ENCODE data around the gene MYBBP1A.

MYBBP1A gene

DNA sequence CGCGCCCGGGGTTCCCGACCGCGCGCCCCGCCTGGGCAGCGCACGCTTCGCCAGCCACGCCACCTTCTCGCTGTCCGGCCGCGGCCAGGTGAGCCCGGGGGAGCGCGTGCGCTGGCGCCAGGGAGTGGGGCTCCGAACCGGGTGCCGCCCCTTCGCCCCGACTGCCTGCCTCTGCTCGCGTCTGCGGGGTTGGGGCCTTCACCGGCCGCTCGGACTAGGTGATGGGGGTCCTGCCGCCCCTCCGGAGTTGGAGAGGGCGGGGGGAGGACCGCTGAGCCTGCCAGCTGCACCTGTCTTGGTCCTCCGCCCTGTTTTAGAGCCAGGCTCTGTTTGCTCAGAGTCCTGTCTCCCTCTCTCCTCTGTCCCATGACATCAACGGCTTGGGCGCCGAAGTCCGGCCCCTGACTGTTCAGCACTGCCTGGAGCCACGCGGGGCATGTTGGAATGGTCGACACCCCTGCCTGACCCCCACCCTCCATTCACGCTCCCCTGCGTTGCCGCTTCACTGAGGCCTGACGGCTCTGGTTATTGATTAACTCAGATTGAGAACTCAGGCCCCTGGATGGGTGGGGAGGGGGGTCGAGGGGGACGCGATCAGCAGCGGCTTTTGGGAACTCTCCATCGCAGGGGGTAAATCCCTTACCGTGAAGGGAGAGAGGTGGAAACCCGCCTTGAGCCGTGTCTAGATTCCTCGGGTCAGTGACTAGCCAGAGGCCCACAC is 29.9 kb upstream of the MYBBP1A start:
- peaks cover 0 to 63% (median 33%) of the 10 kb centered on the region in 5 experiments for H3K27me3 ChIP-seq (replicated peaks in 2 of 5; ENCODE audit: control insufficient read depth in 4 of 5, insufficient read depth in 5 of 5, low read length in 4 of 5)
- H3K4me3 ChIP-seq (ENCODE audit: control insufficient read depth in 1 of 7, extremely low read depth in 1 of 7, insufficient read depth in 4 of 7, low read depth in 2 of 7, low read length in 6 of 7), result peak overlapping the region in 3 of 7 experiments; percentile 48 to 66 (median 59)
- POLR2A ChIA-PET, result no interaction called here
- no peaks in the 10 kb centered on the region for H3K9me3 ChIP-seq (ENCODE audit: control extremely low read depth in 1 of 5, control insufficient read depth in 4 of 5, insufficient read depth in 2 of 5, low read depth in 1 of 5, low read length in 4 of 5)
- WGBS (ENCODE audit: insufficient coverage), result 31% methylated on average over 52 of the region's 57 CpGs
- peaks cover 0 to 20% (median 15%) of the 10 kb centered on the region in 4 experiments for H3K4me1 ChIP-seq (ENCODE audit: control extremely low read depth in 1 of 4, control insufficient read depth in 4 of 4, insufficient read depth in 4 of 4, low read length in 3 of 4)
- CTCF ChIA-PET, result interaction anchor here (2.0 to 2.2 kb wide), 2 partner anchors 11 to 18 kb away, joined by 7 to 10 read pairs; no protein-coding TSS in a partner anchor
- no peaks in the 10 kb centered on the region for H3K36me3 ChIP-seq (ENCODE audit: control insufficient read depth in 4 of 4, insufficient read depth in 4 of 4, low read length in 3 of 4)
- DNase-seq, result no peak
- no peak overlapping the region for H3K27ac ChIP-seq (ENCODE audit: insufficient read depth in 1 of 2, low read depth in 1 of 2, low read length in 2 of 2, poor library complexity in 1 of 2, severe bottlenecking in 2 of 2)

DNA sequence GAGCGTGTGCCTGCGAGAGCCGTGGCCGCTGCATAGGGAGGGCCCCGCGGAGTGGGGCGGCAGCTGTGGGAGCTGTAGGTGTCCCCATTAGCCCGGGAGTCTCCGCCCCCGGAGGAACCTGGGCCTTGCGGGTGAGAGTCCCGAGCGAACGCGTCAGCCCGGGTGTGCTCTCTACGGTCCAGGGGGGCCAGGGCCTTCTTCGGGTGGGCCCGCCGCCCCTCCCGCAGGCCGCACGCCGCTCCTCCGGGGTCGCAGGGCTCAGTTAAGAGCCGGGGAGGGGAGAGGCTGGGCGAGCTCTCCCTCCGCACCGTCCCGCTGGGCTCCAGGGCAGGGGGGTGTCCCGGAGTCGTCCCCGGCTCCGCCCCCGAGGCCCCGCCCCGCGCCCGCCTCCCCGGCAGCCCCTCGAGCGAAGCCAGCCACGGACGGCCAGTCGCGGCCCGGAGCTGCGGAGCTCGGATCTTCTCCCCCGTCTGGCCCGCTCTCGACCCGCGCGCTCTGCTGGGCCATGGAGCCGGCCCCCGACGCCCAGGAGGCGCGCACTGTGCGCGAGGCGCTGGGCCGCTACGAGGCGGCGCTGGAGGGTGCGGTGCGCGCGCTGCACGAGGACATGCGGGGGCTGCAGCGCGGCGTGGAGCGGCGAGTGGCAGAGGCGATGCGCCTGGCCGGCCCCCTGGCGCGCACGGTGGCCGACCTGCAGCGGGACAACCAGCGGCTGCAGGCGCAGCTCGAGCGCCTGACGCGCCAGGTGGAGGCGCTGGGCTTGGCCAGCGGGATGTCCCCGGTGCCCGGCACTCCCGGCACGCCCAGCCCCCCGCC is 29.1 kb upstream of the MYBBP1A start, which contains the start of gene SMTNL2:
Gene SMTNL2, plus strand, starts transcription at position 429 of the 816 bp plus-strand sequence. Its CDS starts 77 bp downstream, at position 506.
- peak in 2 of 3 donors; percentile 44 to 62 for DNase-seq
- no peaks in the 10 kb centered on the region for H3K36me3 ChIP-seq (ENCODE audit: control insufficient read depth in 4 of 4, insufficient read depth in 4 of 4, low read length in 3 of 4)
- peaks cover 0 to 61% (median 33%) of the 10 kb centered on the region in 5 experiments for H3K27me3 ChIP-seq (replicated peaks in 2 of 5; ENCODE audit: control insufficient read depth in 4 of 5, insufficient read depth in 5 of 5, low read length in 4 of 5)
- peak within 1 kb of the TSS in 6 of 7 experiments; percentile 36 to 76 (median 58) for H3K4me3 ChIP-seq (ENCODE audit: control insufficient read depth in 1 of 7, extremely low read depth in 1 of 7, insufficient read depth in 4 of 7, low read depth in 2 of 7, low read length in 6 of 7)
- ChIA-PET POLR2A (interaction anchor here (0.6 kb wide), 1 partner anchor 272 kb away, joined by 4 read pairs; no protein-coding TSS in a partner anchor), CTCF (interaction anchor here (0.6 to 2.2 kb wide), 7 partner anchors 10 to 107 kb away, joined by 3 to 10 read pairs (median 3); no protein-coding TSS in a partner anchor)
- H3K9me3 ChIP-seq (ENCODE audit: control extremely low read depth in 1 of 5, control insufficient read depth in 4 of 5, insufficient read depth in 2 of 5, low read depth in 1 of 5, low read length in 4 of 5), result no peaks in the 10 kb centered on the region
- WGBS (ENCODE audit: insufficient coverage), result under 1% methylated on average over 85 of the region's 100 CpGs
- H3K4me1 ChIP-seq (ENCODE audit: control extremely low read depth in 1 of 4, control insufficient read depth in 4 of 4, insufficient read depth in 4 of 4, low read length in 3 of 4), result peaks cover 0 to 20% (median 15%) of the 10 kb centered on the region in 4 experiments
- no peak within 1 kb of the TSS for H3K27ac ChIP-seq (ENCODE audit: insufficient read depth in 1 of 2, low read depth in 1 of 2, low read length in 2 of 2, poor library complexity in 1 of 2, severe bottlenecking in 2 of 2)

DNA sequence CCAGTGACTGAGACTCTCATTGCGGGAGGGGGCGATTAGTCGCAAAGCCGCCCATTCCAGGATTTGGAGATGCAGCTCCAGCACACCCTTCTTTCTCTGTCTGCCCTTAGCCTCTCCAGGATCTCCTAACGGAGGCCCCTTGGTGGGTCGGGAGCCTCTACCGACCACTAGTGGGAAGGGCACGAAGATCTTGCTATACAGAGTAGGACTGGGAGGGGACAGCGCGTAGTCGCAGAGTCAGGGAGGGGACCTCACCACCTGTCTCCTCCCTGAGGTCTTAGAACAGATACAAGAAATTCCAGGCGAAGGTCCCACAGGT is 28.6 kb upstream of the MYBBP1A start:
- POLR2A ChIA-PET, result interaction anchor here (0.6 kb wide), 1 partner anchor 272 kb away, joined by 4 read pairs; no protein-coding TSS in a partner anchor
- Histone ChIP-seq H3K4me3 (ENCODE audit: control insufficient read depth in 1 of 7, extremely low read depth in 1 of 7, insufficient read depth in 4 of 7, low read depth in 2 of 7, low read length in 6 of 7) (peak overlapping the region in 6 of 7 experiments; percentile 36 to 76 (median 58)), H3K9me3 (ENCODE audit: control extremely low read depth in 1 of 5, control insufficient read depth in 4 of 5, insufficient read depth in 2 of 5, low read depth in 1 of 5, low read length in 4 of 5) (no peaks in the 10 kb centered on the region), H3K27ac (ENCODE audit: insufficient read depth in 1 of 2, low read depth in 1 of 2, low read length in 2 of 2, poor library complexity in 1 of 2, severe bottlenecking in 2 of 2) (no peak overlapping the region), H3K27me3 (replicated peaks in 2 of 5; ENCODE audit: control insufficient read depth in 4 of 5, insufficient read depth in 5 of 5, low read length in 4 of 5) (peaks cover 0 to 58% (median 33%) of the 10 kb centered on the region in 5 experiments), H3K36me3 (ENCODE audit: control insufficient read depth in 4 of 4, insufficient read depth in 4 of 4, low read length in 3 of 4) (no peaks in the 10 kb centered on the region), H3K4me1 (ENCODE audit: control extremely low read depth in 1 of 4, control insufficient read depth in 4 of 4, insufficient read depth in 4 of 4, low read length in 3 of 4) (peaks cover 0 to 20% (median 15%) of the 10 kb centered on the region in 4 experiments)
- WGBS (ENCODE audit: insufficient coverage), result 23% methylated on average over 9 of the region's 12 CpGs
- peak; percentile 56 to 73 (median 70) for DNase-seq
- CTCF ChIA-PET, result interaction anchor here (0.6 to 2.2 kb wide), 9 partner anchors 8 to 107 kb away, joined by 3 to 10 read pairs (median 3); no protein-coding TSS in a partner anchor

DNA sequence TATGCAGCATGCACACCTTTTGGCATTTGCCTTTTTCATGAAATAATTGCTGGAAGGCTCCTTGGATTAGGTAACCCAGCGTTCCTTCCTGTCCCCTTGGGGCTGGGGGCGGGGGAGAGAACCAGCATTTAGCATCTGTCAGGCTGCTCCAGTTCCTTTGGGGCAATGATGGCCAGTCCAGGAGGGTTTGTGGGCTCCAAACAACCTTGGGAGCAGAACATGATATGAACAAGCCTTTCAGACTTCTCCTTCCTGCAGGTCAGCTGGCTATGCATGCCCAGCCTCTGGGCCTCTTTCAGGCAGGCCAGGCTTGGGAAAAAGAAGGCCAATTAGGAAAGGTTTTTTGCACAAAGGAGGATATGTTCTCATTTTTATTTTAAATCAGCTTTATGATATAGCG is 28.0 kb upstream of the MYBBP1A start:
- Histone ChIP-seq H3K4me1 (ENCODE audit: control extremely low read depth in 1 of 4, control insufficient read depth in 4 of 4, insufficient read depth in 4 of 4, low read length in 3 of 4) (peaks cover 0 to 20% (median 15%) of the 10 kb centered on the region in 4 experiments), H3K9me3 (ENCODE audit: control extremely low read depth in 1 of 5, control insufficient read depth in 4 of 5, insufficient read depth in 2 of 5, low read depth in 1 of 5, low read length in 4 of 5) (no peaks in the 10 kb centered on the region), H3K27ac (ENCODE audit: insufficient read depth in 1 of 2, low read depth in 1 of 2, low read length in 2 of 2, poor library complexity in 1 of 2, severe bottlenecking in 2 of 2) (no peak overlapping the region), H3K27me3 (replicated peaks in 2 of 5; ENCODE audit: control insufficient read depth in 4 of 5, insufficient read depth in 5 of 5, low read length in 4 of 5) (peaks cover 0 to 57% (median 33%) of the 10 kb centered on the region in 5 experiments), H3K36me3 (ENCODE audit: control insufficient read depth in 4 of 4, insufficient read depth in 4 of 4, low read length in 3 of 4) (no peaks in the 10 kb centered on the region), H3K4me3 (ENCODE audit: control insufficient read depth in 1 of 7, extremely low read depth in 1 of 7, insufficient read depth in 4 of 7, low read depth in 2 of 7, low read length in 6 of 7) (no peak overlapping the region)
- 69% methylated on average over 2 of the region's 3 CpGs for WGBS (ENCODE audit: insufficient coverage)
- ChIA-PET CTCF (interaction anchor here (0.9 to 2.2 kb wide), 7 partner anchors 9 to 18 kb away, joined by 3 to 10 read pairs (median 3); no protein-coding TSS in a partner anchor), POLR2A (no interaction called here)
- no peak for DNase-seq

DNA sequence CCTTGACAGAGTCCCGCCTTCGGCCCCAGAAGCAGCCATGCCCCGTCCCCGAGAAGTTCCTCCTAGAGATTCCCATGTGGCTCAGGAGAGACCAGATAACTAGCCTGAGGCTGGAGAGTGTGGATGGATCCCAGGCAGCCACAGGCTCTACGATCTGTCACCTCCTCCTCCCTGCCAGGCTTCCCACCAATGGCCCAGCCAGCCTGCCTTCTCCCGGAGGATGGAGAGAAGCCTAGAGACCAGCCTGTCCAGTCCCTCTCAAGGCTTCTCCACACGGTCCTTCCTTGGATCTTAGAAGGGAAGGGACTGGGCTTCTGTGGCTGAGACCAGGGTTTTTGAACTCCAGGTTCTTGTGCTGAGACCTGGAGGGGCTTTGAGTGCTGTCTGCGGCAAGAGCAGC is 27.5 kb upstream of the MYBBP1A start:
- WGBS (ENCODE audit: insufficient coverage), result 94% methylated on average over 7 of the region's 8 CpGs
- CTCF ChIA-PET, result interaction anchor here (0.9 to 1.4 kb wide), 3 partner anchors 9 to 15 kb away, joined by 3 to 6 read pairs (median 3); no protein-coding TSS in a partner anchor
- Histone ChIP-seq H3K27ac (ENCODE audit: insufficient read depth in 1 of 2, low read depth in 1 of 2, low read length in 2 of 2, poor library complexity in 1 of 2, severe bottlenecking in 2 of 2) (no peak overlapping the region), H3K27me3 (replicated peaks in 2 of 5; ENCODE audit: control insufficient read depth in 4 of 5, insufficient read depth in 5 of 5, low read length in 4 of 5) (peaks cover 0 to 54% (median 33%) of the 10 kb centered on the region in 5 experiments), H3K4me1 (ENCODE audit: control extremely low read depth in 1 of 4, control insufficient read depth in 4 of 4, insufficient read depth in 4 of 4, low read length in 3 of 4) (peaks cover 0 to 20% (median 15%) of the 10 kb centered on the region in 4 experiments), H3K36me3 (ENCODE audit: control insufficient read depth in 4 of 4, insufficient read depth in 4 of 4, low read length in 3 of 4) (no peaks in the 10 kb centered on the region), H3K4me3 (ENCODE audit: control insufficient read depth in 1 of 7, extremely low read depth in 1 of 7, insufficient read depth in 4 of 7, low read depth in 2 of 7, low read length in 6 of 7) (no peak overlapping the region), H3K9me3 (ENCODE audit: control extremely low read depth in 1 of 5, control insufficient read depth in 4 of 5, insufficient read depth in 2 of 5, low read depth in 1 of 5, low read length in 4 of 5) (no peaks in the 10 kb centered on the region)
- POLR2A ChIA-PET, result no interaction called here
- DNase-seq, result no peak

DNA sequence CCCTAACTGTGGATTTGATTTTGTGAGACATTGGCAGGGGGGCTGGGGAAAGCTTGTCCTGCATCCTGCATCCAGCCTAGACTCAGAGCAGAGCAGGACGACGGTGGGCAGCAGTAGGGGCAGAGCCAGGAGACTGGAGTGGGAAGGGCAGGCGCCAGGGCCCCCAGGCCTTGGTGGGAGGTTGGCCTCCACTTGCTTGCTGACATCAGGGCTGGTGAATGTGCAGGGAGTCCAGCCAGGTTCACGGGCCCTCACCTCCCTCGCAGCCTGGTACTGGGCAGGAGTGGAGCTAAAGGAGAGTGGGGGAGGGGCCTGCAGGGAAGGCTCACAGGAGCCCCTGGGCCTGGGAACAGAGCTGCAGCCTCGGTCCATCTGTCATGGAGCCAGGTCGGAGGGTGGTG is 26.9 kb upstream of the MYBBP1A start:
- 90% methylated on average over 7 of the region's 7 CpGs for WGBS (ENCODE audit: insufficient coverage)
- no peak overlapping the region for H3K27ac ChIP-seq (ENCODE audit: insufficient read depth in 1 of 2, low read depth in 1 of 2, low read length in 2 of 2, poor library complexity in 1 of 2, severe bottlenecking in 2 of 2)
- no peaks in the 10 kb centered on the region for H3K9me3 ChIP-seq (ENCODE audit: control extremely low read depth in 1 of 5, control insufficient read depth in 4 of 5, insufficient read depth in 2 of 5, low read depth in 1 of 5, low read length in 4 of 5)
- H3K4me3 ChIP-seq (ENCODE audit: control insufficient read depth in 1 of 7, extremely low read depth in 1 of 7, insufficient read depth in 4 of 7, low read depth in 2 of 7, low read length in 6 of 7), result no peak overlapping the region
- no peak for DNase-seq
- CTCF ChIA-PET, result interaction anchor here (1.4 kb wide), 1 partner anchor 15 kb away, joined by 6 read pairs; no protein-coding TSS in a partner anchor
- POLR2A ChIA-PET, result no interaction called here
- peaks cover 0 to 20% (median 15%) of the 10 kb centered on the region in 4 experiments for H3K4me1 ChIP-seq (ENCODE audit: control extremely low read depth in 1 of 4, control insufficient read depth in 4 of 4, insufficient read depth in 4 of 4, low read length in 3 of 4)
- H3K36me3 ChIP-seq (ENCODE audit: control insufficient read depth in 4 of 4, insufficient read depth in 4 of 4, low read length in 3 of 4), result no peaks in the 10 kb centered on the region
- peaks cover 0 to 54% (median 33%) of the 10 kb centered on the region in 5 experiments for H3K27me3 ChIP-seq (replicated peaks in 2 of 5; ENCODE audit: control insufficient read depth in 4 of 5, insufficient read depth in 5 of 5, low read length in 4 of 5)

Measured in common myeloid progenitor, CD34-positive (primary cell).